ENCODE results near the gene PTPRM. TPM values are rescaled to one million over a fixed set of nuclear protein-coding genes. Genes with fewer than 3 reads are reported as not detected.

PTPRM gene
- total RNA-seq, 1 experiment from 2014 or later: 6.2 TPM

DNA sequence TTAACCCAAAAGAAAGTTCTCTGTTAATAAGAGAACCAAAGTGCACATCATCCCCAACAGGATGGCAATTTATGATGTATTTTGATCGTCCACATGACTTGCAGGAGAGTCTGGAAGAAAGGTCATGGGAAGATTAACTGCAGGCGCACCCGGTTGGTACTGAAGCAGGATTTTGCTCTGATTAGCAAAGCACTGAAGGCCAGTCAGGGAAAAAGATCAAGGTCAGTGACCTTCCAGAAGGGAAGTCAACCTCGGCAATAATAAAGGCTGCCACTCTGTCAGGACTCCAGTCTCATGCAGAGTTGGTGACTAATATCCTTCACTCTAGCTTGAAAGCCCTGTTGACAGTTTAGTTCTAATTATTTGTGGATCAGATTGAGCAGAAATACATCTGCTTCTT lies 609.4 kb downstream of the PTPRM start:
- H3K27ac Mint-ChIP-seq: no peak overlapping the region
- H3K79me2 ChIP-seq (ENCODE audit: insufficient read depth, low read length): no peaks in the 10 kb centered on the region
- H3K4me1 ChIP-seq (ENCODE audit: insufficient read depth, low read length): no peaks in the 10 kb centered on the region
- no peak overlapping the region for H3K23ac ChIP-seq (ENCODE audit: insufficient read length, low read depth, low read length)
- H3K4me2 ChIP-seq (ENCODE audit: insufficient read depth, insufficient read length, low read length): no peak overlapping the region
- no peak overlapping the region for H4K91ac ChIP-seq (ENCODE audit: insufficient read length, low read depth, low read length)
- no peaks in the 10 kb centered on the region for H3K79me1 ChIP-seq (ENCODE audit: insufficient read depth, low read depth, low read length, poor library complexity, severe bottlenecking)
- no peaks in the 10 kb centered on the region for H4K20me1 ChIP-seq (ENCODE audit: control insufficient read depth, insufficient read depth, insufficient read length)
- no peaks in the 10 kb centered on the region for H3K9me3 ChIP-seq (ENCODE audit: control insufficient read depth, low read depth, low read length)
- DNase-seq: no peak
- no peak overlapping the region for H4K8ac ChIP-seq (replicated peaks; ENCODE audit: insufficient read length, low read depth, low read length)
- peaks cover 6 to 9% of the 10 kb centered on the region in 2 experiments; a peak in 3 of 5 replicates for H3K9me3 Mint-ChIP-seq
- H4K5ac ChIP-seq (ENCODE audit: insufficient read length, low read depth, low read length): no peak overlapping the region
- no peak overlapping the region for H3K18ac ChIP-seq (ENCODE audit: insufficient read length, low read depth, low read length)
- TF ChIP-seq, protein P1, sequence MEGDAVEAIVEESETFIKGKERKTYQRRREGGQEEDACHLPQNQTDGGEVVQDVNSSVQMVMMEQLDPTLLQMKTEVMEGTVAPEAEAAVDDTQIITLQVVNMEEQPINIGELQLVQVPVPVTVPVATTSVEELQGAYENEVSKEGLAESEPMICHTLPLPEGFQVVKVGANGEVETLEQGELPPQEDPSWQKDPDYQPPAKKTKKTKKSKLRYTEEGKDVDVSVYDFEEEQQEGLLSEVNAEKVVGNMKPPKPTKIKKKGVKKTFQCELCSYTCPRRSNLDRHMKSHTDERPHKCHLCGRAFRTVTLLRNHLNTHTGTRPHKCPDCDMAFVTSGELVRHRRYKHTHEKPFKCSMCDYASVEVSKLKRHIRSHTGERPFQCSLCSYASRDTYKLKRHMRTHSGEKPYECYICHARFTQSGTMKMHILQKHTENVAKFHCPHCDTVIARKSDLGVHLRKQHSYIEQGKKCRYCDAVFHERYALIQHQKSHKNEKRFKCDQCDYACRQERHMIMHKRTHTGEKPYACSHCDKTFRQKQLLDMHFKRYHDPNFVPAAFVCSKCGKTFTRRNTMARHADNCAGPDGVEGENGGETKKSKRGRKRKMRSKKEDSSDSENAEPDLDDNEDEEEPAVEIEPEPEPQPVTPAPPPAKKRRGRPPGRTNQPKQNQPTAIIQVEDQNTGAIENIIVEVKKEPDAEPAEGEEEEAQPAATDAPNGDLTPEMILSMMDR (conservative IDR thresholded peaks at IDR 0.05): no peak
- no peak overlapping the region for H3K4ac ChIP-seq (ENCODE audit: low read depth, low read length)
- no peak overlapping the region for H3K9ac ChIP-seq (ENCODE audit: extremely low read depth, insufficient read length, low read length)
- H2BK20ac ChIP-seq (ENCODE audit: low read depth, low read length, poor library complexity, severe bottlenecking): no peak overlapping the region
- no peak overlapping the region for H3K27ac ChIP-seq (ENCODE audit: insufficient read length, low read depth, low read length)
- H2BK15ac ChIP-seq (ENCODE audit: low read depth, low read length): no peak overlapping the region
- H3K56ac ChIP-seq (ENCODE audit: insufficient read length, low read depth, low read length): no peak overlapping the region
- no peak overlapping the region for H2AK5ac ChIP-seq (ENCODE audit: insufficient read length, low read length)
- no peak overlapping the region for H3K4me3 Mint-ChIP-seq
- H2BK12ac ChIP-seq (ENCODE audit: insufficient read length, low read depth, low read length): no peak overlapping the region
- H3K36me3 Mint-ChIP-seq (ENCODE audit: insufficient read depth in 1 of 3, low read depth in 3 of 3): peaks cover 2 to 6% (median 2%) of the 10 kb centered on the region in 3 experiments; a peak in 5 of 7 replicates
- no peaks in the 10 kb centered on the region for H3K27me3 Mint-ChIP-seq (ENCODE audit: low read depth)
- H2BK5ac ChIP-seq (ENCODE audit: insufficient read length, low read length): no peak overlapping the region
- H3K4me1 Mint-ChIP-seq: peaks cover 8 to 15% of the 10 kb centered on the region in 2 experiments; a peak in 3 of 4 replicates
- H3K14ac ChIP-seq (ENCODE audit: insufficient read depth, low read length): no peak overlapping the region
- H3K27me3 ChIP-seq (ENCODE audit: insufficient read depth, low read length): no peaks in the 10 kb centered on the region
- no peaks in the 10 kb centered on the region for H3K23me2 ChIP-seq (ENCODE audit: insufficient read length, low read depth, low read length, poor library complexity, severe bottlenecking)
- no peak overlapping the region for H2BK120ac ChIP-seq (ENCODE audit: low read depth, low read length, poor library complexity, severe bottlenecking)
- no peak overlapping the region for H3T11ph ChIP-seq (ENCODE audit: low read length)
- no peak overlapping the region for H2AFZ ChIP-seq (ENCODE audit: low read length)
- WGBS (ENCODE audit: extremely low coverage, insufficient read length, low lambda C conversion rate): no CpG with 5 or more reads among the region's 4 CpGs
